ENCODE data around the gene FLNA. TPM values are rescaled to one million over a fixed set of nuclear protein-coding genes. Genes with fewer than 3 reads are reported as not detected.
"Not testable (repeated sequence)": the region's sequence is repeated elsewhere in the genome, so short reads cannot be mapped to it uniquely, and the experiment has no call there.

Gene FLNA
- total RNA-seq, 1 experiment from 2014 or later = 1,164 TPM

- in situ Hi-C loops (cut with HindIII; ENCODE audit: low pct_unique_long_range_greater_than_20kb, low sequenced_read_pairs) = no loop called here
- no peak for DNase-seq (ENCODE audit: low read depth)
Observed at GRCh38 chrX:154399527-154400368, 25.3 kb upstream of the FLNA start.

- in situ Hi-C loops (cut with HindIII; ENCODE audit: low pct_unique_long_range_greater_than_20kb, low sequenced_read_pairs) = no loop called here
- DNase-seq (ENCODE audit: low read depth) = peak; percentile 77
Observed at GRCh38 chrX:154398668-154399526, 24.5 kb upstream of the FLNA start.

DNA sequence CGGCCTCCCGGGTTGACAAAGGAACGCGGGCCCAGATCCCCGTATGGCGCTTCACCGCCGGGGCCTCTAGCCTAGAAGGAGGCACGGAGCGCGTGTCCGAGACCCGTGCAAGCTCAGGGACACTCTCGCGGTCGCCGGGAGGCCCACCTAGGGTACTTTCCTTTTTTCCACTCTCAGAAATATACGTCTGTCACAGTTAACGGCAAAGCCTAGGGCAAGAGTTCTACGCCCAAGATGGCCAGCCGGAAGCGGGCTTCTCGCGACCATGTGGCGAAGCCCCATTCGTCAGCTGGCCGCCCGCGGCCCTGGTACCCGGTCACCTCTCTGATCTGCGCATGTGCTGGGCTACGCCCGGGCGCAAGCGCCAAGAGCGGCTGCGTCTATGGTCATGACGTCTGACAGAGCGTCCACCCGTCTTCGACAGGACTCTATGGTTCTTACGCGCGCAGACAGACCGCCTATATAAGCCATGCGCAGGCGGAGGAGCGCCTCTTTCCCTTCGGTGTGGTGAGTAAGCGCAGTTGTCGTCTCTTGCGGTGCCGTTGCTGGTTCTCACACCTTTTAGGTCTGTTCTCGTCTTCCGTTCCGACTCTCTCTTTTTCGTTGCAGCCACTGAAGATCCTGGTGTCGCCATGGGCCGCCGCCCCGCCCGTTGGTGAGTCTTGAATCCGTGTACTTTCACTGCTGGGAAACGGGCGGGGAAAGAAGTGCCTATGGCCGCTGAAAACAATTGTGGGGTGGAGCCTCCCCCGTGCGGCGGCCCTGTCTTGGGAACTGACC lies 23.6 kb upstream of the FLNA start, which contains the start of gene RPL10:
Gene RPL10 (plus strand): TSS at position 490 of the 780 bp plus-strand sequence. CDS start 143 bp downstream, at position 633.
- in situ Hi-C loops (cut with HindIII; ENCODE audit: low pct_unique_long_range_greater_than_20kb, low sequenced_read_pairs) = no loop called here

GRCh38 chrX:154396973-154397887 lies 22.8 kb upstream of the FLNA start:
- in situ Hi-C loops (cut with HindIII; ENCODE audit: low pct_unique_long_range_greater_than_20kb, low sequenced_read_pairs) = no loop called here
- peak; percentile 74 for DNase-seq (ENCODE audit: low read depth)

More for the DNA sequence above, 23.6 kb upstream of the FLNA start, which contains the start of gene RPL10:
- DNase-seq (ENCODE audit: low read depth) = peak; percentile 89

DNA sequence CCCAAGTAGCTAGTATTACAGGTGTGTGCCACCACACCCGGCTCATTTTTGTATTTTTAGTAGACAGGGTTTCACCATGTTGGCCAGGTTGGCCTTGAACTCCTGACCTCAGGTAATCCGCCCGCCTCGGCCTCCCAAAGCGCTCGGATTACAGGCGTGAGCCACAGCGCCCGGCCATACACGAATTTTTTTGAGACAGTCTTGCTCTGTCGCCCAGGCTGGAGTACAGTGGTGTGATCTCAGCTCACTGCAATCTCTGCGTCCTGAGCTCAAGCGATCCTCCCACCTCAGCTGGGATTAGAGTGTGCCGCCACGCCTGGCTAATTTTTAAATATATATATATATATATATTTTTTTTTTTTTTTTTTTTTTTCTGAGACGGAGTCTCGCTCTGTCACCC lies 21.9 kb upstream of the FLNA start:
- in situ Hi-C loops (cut with HindIII; ENCODE audit: low pct_unique_long_range_greater_than_20kb, low sequenced_read_pairs) = not testable (repeated sequence)

DNA sequence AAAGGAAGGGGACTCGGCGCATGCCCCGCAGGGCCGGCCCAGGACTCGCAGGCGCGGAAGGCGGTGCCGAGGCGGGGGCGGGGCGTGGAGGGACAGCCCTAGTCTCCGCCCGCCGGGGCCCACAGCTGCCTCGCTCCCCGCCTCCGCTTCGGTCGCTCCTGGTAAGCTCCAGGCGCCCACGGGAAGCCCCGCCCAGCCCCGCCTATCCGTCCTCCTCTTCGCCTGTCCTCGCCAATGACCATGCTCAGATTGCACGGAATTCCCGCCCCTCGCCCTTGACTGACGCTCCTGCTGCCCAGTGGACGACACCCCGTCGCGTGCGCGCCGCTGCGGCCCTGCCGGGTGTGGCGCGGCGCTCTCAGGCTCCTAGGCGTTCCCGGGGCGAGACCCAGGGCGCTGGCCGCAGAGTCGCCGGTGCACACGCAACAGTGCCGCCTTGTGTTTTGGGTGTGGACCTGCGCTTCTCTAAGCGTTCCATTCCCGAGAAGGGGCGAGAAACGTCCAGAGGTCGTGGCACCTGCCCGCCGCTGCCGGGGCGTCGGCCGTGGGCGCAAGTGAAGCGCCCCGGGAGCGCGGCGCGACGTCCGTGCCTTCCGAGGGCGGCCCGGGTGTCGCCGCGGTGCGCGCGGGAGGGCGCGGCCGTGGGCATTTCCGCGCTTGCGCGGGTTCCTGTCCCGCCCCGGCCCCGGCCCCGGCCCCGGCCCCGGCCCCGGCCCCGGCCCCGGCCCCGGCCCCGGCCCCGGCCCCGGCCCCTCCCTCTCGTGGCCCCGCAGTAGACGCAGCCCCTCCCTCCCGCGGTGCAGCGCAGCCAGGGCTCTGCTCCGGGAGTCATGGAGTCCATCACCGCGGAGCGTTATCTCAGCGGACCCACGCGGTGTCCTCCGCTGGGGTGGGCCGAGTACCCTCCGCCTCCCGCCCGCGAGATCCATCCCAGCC lies 15.6 kb upstream of the FLNA start:
- DNase-seq (ENCODE audit: low read depth); in situ Hi-C loops (cut with HindIII; ENCODE audit: low pct_unique_long_range_greater_than_20kb, low sequenced_read_pairs): not testable (repeated sequence)

More for the DNA sequence above, 21.9 kb upstream of the FLNA start:
- DNase-seq (ENCODE audit: low read depth) = not testable (repeated sequence)

DNA sequence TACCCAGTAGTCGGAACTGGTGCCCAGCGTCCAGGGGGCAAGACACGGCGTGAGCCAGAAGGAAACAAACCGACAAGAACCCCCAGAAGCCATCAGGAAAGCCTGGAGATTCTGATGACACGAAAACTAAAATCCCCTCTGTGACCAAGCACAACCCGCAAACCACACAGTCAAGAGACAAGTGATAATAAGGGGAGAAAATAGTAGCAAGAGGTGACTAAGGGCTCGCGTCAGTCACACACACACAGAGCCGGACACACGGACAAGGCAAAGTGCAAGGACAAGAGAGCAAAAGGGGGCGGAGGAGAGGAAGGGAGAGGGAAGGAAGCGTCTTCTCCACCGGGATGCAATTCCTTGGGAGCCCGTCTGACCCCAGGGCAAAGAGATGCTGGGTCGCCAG lies 14.2 kb upstream of the FLNA start:
- in situ Hi-C loops (cut with HindIII; ENCODE audit: low pct_unique_long_range_greater_than_20kb, low sequenced_read_pairs); DNase-seq (ENCODE audit: low read depth): not testable (repeated sequence)

DNA sequence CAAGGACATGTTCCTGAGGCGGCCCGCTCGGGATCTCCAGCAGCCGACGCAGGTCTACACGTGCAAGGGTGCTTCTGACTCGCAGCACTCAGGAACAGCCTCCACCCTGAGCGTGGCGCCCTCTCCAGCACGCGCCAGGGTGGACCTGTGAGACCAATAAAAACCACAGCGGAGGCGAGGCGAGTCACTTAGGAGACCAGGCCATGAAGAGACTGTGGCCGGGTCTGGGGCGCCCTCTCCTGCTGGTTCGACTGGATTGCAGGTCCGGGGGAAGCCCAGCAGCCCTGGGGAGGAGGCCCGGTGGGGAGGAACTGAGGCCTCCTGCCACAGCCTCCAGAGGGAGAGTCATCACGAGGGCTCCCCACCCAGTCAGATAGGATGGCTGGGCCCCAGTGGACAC lies 13.7 kb upstream of the FLNA start:
- in situ Hi-C loops (cut with HindIII; ENCODE audit: low pct_unique_long_range_greater_than_20kb, low sequenced_read_pairs); DNase-seq (ENCODE audit: low read depth): not testable (repeated sequence)

GRCh38 chrX:154384284-154384892 lies 10.0 kb upstream of the FLNA start:
- in situ Hi-C loops (cut with HindIII; ENCODE audit: low pct_unique_long_range_greater_than_20kb, low sequenced_read_pairs) = no loop called here

DNA sequence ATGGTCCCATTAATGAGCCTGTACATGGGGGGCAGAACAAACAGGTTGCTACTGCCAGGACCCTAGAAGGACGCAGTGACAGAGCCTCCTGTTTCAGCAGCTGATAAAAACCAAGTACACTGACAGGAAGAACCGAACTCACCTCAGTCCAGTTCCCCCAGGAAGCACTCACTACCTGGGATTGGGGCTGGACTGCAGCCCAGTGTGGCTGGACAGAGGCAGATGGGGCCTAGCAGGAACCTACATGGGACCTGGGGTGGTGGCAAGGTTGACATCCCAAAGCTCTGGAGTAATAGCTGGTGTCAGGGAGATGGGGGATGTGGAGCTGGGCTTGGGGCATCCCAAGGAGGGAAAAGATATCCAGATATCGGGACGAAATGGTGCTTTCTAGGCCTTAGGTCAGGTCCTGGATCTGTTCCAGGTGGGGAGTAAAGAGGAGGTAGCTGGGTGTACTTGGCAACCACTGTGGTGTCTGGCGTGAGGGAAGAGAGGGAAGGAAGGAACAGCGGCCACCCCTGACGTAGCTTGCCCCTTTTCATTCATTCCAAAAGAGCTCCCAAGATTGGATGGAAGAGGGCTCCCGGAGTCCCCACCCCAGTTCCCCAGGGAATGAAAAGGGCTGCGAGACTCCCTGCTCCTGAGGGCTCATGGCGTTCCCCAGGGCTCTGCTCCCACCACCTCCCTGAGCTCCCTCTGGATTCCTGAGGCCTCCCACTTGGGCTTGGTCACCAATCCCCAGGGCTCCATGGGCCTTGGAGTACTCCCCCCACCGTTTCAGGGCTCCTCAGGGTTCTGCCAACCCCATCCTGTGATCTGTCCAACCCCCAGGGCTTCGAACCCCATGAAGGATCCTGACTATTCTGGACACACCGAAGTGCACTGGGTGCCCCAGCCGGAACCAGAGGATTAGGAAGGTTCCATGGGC lies 9.2 kb upstream of the FLNA start:
- no peak for DNase-seq (ENCODE audit: low read depth)
- in situ Hi-C loops (cut with HindIII; ENCODE audit: low pct_unique_long_range_greater_than_20kb, low sequenced_read_pairs) = no loop called here

More at GRCh38 chrX:154384284-154384892, 10.0 kb upstream of the FLNA start:
- DNase-seq (ENCODE audit: low read depth) = no peak

DNA sequence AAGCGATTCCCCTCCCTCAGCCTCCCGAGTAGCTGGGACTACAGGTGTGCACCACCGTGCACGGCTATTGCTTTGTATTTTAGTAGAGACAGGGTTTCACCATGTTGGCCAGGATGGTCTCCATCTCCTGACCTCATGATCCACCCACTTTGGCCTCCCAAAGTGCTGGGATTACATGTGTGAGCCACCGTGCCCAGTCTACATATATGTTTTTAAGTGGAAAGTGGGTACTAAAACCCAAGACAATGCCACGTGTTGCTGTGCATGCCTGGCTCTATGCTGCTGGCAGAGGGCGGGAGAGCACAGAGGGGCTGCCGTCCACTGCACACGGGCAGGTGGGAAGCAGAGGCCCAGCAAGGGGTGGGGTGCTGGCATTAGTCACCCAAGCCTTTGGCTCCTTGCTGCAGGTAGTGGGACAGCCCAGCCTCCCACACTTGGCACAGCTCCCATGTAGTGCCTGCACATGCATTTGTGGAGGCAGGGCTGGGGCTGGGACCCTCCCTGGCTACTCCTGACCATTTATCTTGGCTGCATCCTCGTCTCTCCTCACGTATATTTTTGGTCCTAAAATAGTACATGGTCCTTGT lies 8.1 kb upstream of the FLNA start:
- no peak for DNase-seq (ENCODE audit: low read depth)
- in situ Hi-C loops (cut with HindIII; ENCODE audit: low pct_unique_long_range_greater_than_20kb, low sequenced_read_pairs) = no loop called here

- in situ Hi-C loops (cut with HindIII; ENCODE audit: low pct_unique_long_range_greater_than_20kb, low sequenced_read_pairs) = no loop called here
- DNase-seq (ENCODE audit: low read depth) = no peak
Observed at GRCh38 chrX:154381271-154381670, 6.8 kb upstream of the FLNA start.

- in situ Hi-C loops (cut with HindIII; ENCODE audit: low pct_unique_long_range_greater_than_20kb, low sequenced_read_pairs) = no loop called here
- no peak for DNase-seq (ENCODE audit: low read depth)
Observed at GRCh38 chrX:154380787-154381186, 6.4 kb upstream of the FLNA start.

DNA sequence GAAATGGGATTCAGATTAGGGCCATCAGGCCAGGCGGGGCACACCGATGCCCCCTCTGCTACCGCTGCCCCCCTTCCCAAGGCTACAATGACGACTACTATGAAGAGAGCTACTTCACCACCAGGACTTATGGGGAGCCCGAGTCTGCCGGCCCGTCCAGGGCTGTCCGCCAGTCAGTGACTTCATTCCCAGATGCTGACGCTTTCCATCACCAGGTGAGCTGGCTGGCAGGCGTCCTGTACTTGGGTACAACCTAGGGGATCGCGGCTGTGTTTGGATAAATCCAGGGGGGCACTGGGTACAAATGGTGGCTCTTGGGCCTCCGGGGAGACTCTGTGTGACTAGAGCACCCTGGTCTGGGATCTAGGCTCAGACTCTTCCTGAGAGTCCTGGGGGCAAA lies 5.7 kb upstream of the FLNA start:
- DNase-seq (ENCODE audit: low read depth) = no peak
- in situ Hi-C loops (cut with HindIII; ENCODE audit: low pct_unique_long_range_greater_than_20kb, low sequenced_read_pairs) = no loop called here

DNA sequence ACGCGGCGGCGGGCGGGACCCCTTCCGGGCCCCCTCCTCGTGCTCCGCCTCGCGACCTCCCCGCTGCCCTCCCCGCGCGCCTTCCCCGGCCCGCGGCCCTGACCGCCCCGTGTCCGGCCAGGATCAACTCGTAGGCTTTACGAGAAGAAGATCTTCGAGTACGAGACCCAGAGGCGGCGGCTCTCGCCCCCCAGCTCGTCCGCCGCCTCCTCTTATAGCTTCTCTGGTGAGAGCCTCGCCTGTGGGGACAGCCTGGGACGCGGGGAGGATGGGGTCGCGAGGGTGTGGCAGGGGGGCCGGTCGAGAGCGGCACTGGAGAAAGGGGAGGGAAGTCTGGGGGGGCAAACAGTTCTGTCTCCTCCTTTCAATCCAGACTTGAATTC lies 5.1 kb upstream of the FLNA start:
- in situ Hi-C loops (cut with HindIII; ENCODE audit: low pct_unique_long_range_greater_than_20kb, low sequenced_read_pairs) = no loop called here
- no peak for DNase-seq (ENCODE audit: low read depth)

Data from Caki2 (cell line).